Measurements from ENCODE around the gene AMOTL2.

GRCh38 chr3:134346744-134347143 is 27.5 kb downstream of the AMOTL2 start:
- TF ChIP-seq CTCF (IDR thresholded peaks at IDR 0.05), result no peak
- TF ChIP-seq POLR2A (IDR thresholded peaks at IDR 0.05), result no peak
